Measurements from ENCODE around the gene SLX9. TPM values are rescaled to one million over a fixed set of nuclear protein-coding genes. Genes with fewer than 3 reads are reported as not detected.

SLX9 gene
- total RNA-seq, 1 experiment from 2014 or later: 80.1 TPM

- no peak overlapping the region for H2AFZ ChIP-seq (ENCODE audit: low read length)
- H3K9me2 ChIP-seq (replicated peaks; ENCODE audit: low read length): no peaks in the 10 kb centered on the region
- H3F3A ChIP-seq (ENCODE audit: low read length, unreplicated experiment): peaks cover 2% of the 10 kb centered on the region
- no TSS peak for BruUV-seq (replicated peaks)
- H3K4me2 ChIP-seq (ENCODE audit: low read length): no peak overlapping the region
- H3K9me3 ChIP-seq (ENCODE audit: low read length): no peaks in the 10 kb centered on the region
- DNase-seq (no peak), ATAC-seq (no peak)
- peaks cover 5% of the 10 kb centered on the region; the same call in 1 of the 2 replicates for H3K4me1 ChIP-seq (ENCODE audit: insufficient read depth, low read length)
- no peak overlapping the region for H3K27ac ChIP-seq (ENCODE audit: low read length)
- H3K27me3 ChIP-seq (ENCODE audit: low read length): no peaks in the 10 kb centered on the region
- H3K79me2 ChIP-seq (ENCODE audit: low read length): no peaks in the 10 kb centered on the region
- H4K20me1 ChIP-seq (ENCODE audit: low read length): no peaks in the 10 kb centered on the region
- H3K9ac ChIP-seq (ENCODE audit: low read length): no peak overlapping the region
- intact Hi-C loops (cut with micrococcal nuclease): no loop called here
- no peak for TF ChIP-seq EZH2phosphoT487 (IDR thresholded peaks at IDR 0.05; ENCODE audit: borderline replicate concordance, low read length)
- TF ChIP-seq CTCF (conservative IDR thresholded peaks at IDR 0.05; ENCODE audit: low read depth, low read length): no peak
- no peak for TF ChIP-seq EZH2 (IDR thresholded peaks at IDR 0.05; ENCODE audit: low read length, unreplicated experiment)
- CTCF ChIA-PET: no interaction called here
- H3K36me3 ChIP-seq (ENCODE audit: low read depth, low read length): no peaks in the 10 kb centered on the region
- POLR2A ChIA-PET (ENCODE audit: unreplicated experiment): no interaction called here
- no peak overlapping the region for H3K4me3 ChIP-seq (ENCODE audit: low read length)
Measured at GRCh38 chr21:44985441-44986401, 45.9 kb downstream of the SLX9 start.

- Histone ChIP-seq H4K20me1 (ENCODE audit: low read length) (no peaks in the 10 kb centered on the region), H3K4me2 (ENCODE audit: low read length) (no peak overlapping the region), H3F3A (ENCODE audit: low read length, unreplicated experiment) (peaks cover 2% of the 10 kb centered on the region), H2AFZ (ENCODE audit: low read length) (no peak overlapping the region), H3K9ac (ENCODE audit: low read length) (no peak overlapping the region), H3K79me2 (ENCODE audit: low read length) (no peaks in the 10 kb centered on the region), H3K4me1 (ENCODE audit: insufficient read depth, low read length) (peaks cover 5% of the 10 kb centered on the region; the same call in 1 of the 2 replicates), H3K36me3 (ENCODE audit: low read depth, low read length) (no peaks in the 10 kb centered on the region), H3K27ac (ENCODE audit: low read length) (no peak overlapping the region), H3K27me3 (ENCODE audit: low read length) (no peaks in the 10 kb centered on the region), H3K9me3 (ENCODE audit: low read length) (no peaks in the 10 kb centered on the region), H3K9me2 (replicated peaks; ENCODE audit: low read length) (no peaks in the 10 kb centered on the region), H3K4me3 (ENCODE audit: low read length) (no peak overlapping the region)
- DNase-seq: no peak
- TF ChIP-seq EZH2phosphoT487 (IDR thresholded peaks at IDR 0.05; ENCODE audit: borderline replicate concordance, low read length): no peak
- no peak for TF ChIP-seq EZH2 (IDR thresholded peaks at IDR 0.05; ENCODE audit: low read length, unreplicated experiment)
- no peak for TF ChIP-seq CTCF (conservative IDR thresholded peaks at IDR 0.05; ENCODE audit: low read depth, low read length)
- ChIA-PET CTCF (interaction anchor here (1.1 kb wide), 1 partner anchor 142 kb away, joined by 3 read pairs; no protein-coding TSS in a partner anchor), POLR2A (ENCODE audit: unreplicated experiment) (no interaction called here)
- BruUV-seq (replicated peaks): no TSS peak
- ATAC-seq: no peak
- intact Hi-C loops (cut with micrococcal nuclease): no loop called here
Measured at GRCh38 chr21:44986471-44987291, 46.9 kb downstream of the SLX9 start.
